HEK293T (cell line): ENCODE results near the gene PFN4.
"Not testable (repeated sequence)": the region's sequence is repeated elsewhere in the genome, so short reads cannot be mapped to it uniquely, and the experiment has no call there.

Experiments used
- CTCF ChIA-PET: fragments of 350-600 bp; formaldehyde crosslinking; extraction: SDS; loops from one replicate; lab custom pipeline; 2021; ENCODE audit warnings: antibody characterized with exemption, inconsistent platforms; lab: Yijun Ruan, JAX
- POLR2A ChIA-PET: fragments of 350-600 bp; formaldehyde crosslinking; extraction: SDS; loops from one replicate; lab custom pipeline; 2020; ENCODE audit warnings: antibody characterized with exemption, inconsistent platforms; lab: Yijun Ruan, JAX
- DNase-seq: peaks from one replicate; pipeline ENCODE4 v3.0.0; 2012; ENCODE audit warnings: mixed read lengths; ENCODE audit errors: extremely low spot score
- ARNT ChIP-seq: fragments of 450-650 bp; IDR thresholded peaks from 2 replicates; pipeline ENCODE4 v1.6.1; 2017; ENCODE audit warnings: mild to moderate bottlenecking
- BHLHE40 ChIP-seq: fragments of 450-650 bp; IDR thresholded peaks from 2 replicates; pipeline ENCODE4 v1.6.1; 2016; ENCODE audit warnings: mild to moderate bottlenecking, moderate library complexity, borderline replicate concordance
- CTBP1 ChIP-seq: fragments of 450-650 bp; IDR thresholded peaks from 2 replicates; pipeline ENCODE4 v1.6.1; 2016; ENCODE audit warnings: borderline replicate concordance
- ELF4 ChIP-seq: fragments of 450-650 bp; IDR thresholded peaks from 2 replicates; pipeline ENCODE4 v1.6.1; 2017; ENCODE audit warnings: antibody characterized with exemption
- FOXA1 ChIP-seq: fragments of 450-650 bp; IDR thresholded peaks from 2 replicates; pipeline ENCODE4 v1.6.1; 2016; ENCODE audit warnings: mild to moderate bottlenecking
- FOXK2 ChIP-seq: fragments of 450-650 bp; IDR thresholded peaks from 2 replicates; pipeline ENCODE4 v1.6.1; 2016; ENCODE audit warnings: mild to moderate bottlenecking
- FOXM1 ChIP-seq: fragments of 450-650 bp; IDR thresholded peaks from 2 replicates; pipeline ENCODE4 v1.6.1; 2017; ENCODE audit warnings: mild to moderate bottlenecking, borderline replicate concordance
- HDGF ChIP-seq: fragments of 450-650 bp; IDR thresholded peaks from 2 replicates; pipeline ENCODE4 v1.6.1; 2017; ENCODE audit warnings: antibody characterized with exemption, borderline replicate concordance
- L3MBTL2 ChIP-seq: fragments of 450-650 bp; conservative IDR thresholded peaks from 2 replicates; pipeline ENCODE4 v1.6.1; 2016; ENCODE audit warnings: mild to moderate bottlenecking
- LEF1 ChIP-seq: fragments of 450-650 bp; IDR thresholded peaks from 2 replicates; pipeline ENCODE4 v1.6.1; 2017; ENCODE audit warnings: mild to moderate bottlenecking, borderline replicate concordance
- NFRKB ChIP-seq: fragments of 450-650 bp; IDR thresholded peaks from 2 replicates; pipeline ENCODE4 v1.6.1; 2016; ENCODE audit warnings: mild to moderate bottlenecking, moderate library complexity
- PKNOX1 ChIP-seq: fragments of 450-650 bp; IDR thresholded peaks from 2 replicates; pipeline ENCODE4 v1.6.1; 2016
- SP1 ChIP-seq: fragments of 450-650 bp; IDR thresholded peaks from 2 replicates; pipeline ENCODE4 v1.6.1; 2017
- SUZ12 ChIP-seq: fragments of 450-650 bp; IDR thresholded peaks from 2 replicates; pipeline ENCODE4 v1.6.1; 2016; ENCODE audit warnings: mild to moderate bottlenecking
- TARDBP ChIP-seq: fragments of 450-650 bp; IDR thresholded peaks from 2 replicates; pipeline ENCODE4 v1.6.1; 2016
- ZNF384 ChIP-seq: fragments of 450-650 bp; IDR thresholded peaks from 2 replicates; pipeline ENCODE4 v1.6.1; 2016

PFN4 gene

DNA sequence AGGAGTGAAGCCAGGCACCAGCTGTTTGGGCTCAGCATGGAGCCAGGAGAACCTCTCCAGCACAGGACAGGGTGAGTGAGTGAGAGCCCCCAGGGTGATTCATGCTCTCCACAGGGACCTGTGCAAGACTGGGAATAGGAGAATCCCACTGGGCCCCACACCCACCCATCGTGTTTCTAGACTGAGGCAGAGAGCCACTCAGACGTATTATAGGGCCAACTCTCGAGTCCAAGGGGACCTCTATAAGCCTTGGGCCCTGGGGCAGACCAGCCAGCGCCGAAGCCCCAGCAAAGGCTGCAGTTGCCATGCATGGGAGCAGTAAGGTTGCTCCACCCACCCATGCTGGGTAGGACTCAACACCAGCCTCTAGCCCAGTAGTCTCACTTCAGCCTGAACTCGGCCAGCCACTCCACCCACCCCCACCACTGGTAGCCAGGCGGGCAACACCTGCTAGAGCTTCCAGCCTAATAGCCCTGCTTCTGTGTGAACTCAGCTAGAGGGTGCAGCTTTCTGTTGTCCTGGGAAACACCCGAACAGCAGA, 19.0 kb downstream of the PFN4 start:
- CTCF ChIA-PET: interaction anchor here (0.5 kb wide), 1 partner anchor 132 kb away, joined by 3 read pairs; no protein-coding TSS in a partner anchor
- POLR2A ChIA-PET: no interaction called here
- TF ChIP-seq BHLHE40 (no peak), HDGF (no peak), PKNOX1 (no peak), LEF1 (no peak), FOXA1 (no peak)
- no peak for DNase-seq

DNA sequence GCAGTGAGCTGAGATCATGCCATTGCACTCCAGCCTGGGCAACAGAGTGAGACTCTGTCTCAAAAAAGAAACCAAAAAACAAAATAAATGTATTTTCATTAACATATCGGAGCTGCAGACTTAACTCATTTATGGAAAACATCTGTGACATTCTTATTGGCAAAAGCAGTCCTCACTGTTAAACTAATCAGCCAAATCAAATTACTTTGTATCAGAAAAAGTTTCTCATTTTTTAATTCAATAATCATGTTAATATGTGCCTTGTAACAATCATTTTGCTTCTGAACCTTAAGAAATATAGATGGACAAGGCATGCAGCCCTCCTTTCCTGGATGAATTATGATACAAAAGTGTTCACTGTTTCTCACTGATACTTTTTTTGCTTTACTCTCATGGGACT, 20.5 kb downstream of the PFN4 start:
- CTCF ChIA-PET: no interaction called here
- POLR2A ChIA-PET: no interaction called here
- no peak for TF ChIP-seq BHLHE40
- no peak for TF ChIP-seq PKNOX1
- TF ChIP-seq FOXM1: no peak
- no peak for TF ChIP-seq ZNF384
- TF ChIP-seq L3MBTL2: no peak
- no peak for TF ChIP-seq ELF4
- no peak for DNase-seq

DNA sequence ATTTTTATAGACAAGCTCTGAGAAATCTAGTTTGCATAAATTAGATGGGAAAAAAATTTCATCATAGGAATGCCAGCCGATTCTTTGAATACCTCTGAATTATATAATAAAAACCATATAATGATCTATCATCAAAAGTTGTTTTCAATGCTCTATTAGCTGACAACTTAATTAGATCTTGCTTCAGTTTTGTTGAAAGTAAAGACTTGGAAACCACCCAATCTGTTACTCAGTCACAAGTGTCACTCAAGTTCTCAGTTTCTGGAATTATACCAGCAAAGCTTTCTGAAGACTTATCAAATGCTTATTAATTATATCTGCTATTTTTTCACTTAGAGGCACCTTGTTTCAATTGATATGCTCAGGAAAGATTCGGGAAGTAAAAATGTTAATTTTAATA, 21.1 kb downstream of the PFN4 start:
- ChIA-PET CTCF (no interaction called here), POLR2A (no interaction called here)
- TF ChIP-seq L3MBTL2 (no peak), ELF4 (no peak), FOXK2 (no peak), CTBP1 (no peak), PKNOX1 (no peak), BHLHE40 (no peak), LEF1 (no peak), FOXA1 (no peak), ZNF384 (no peak)
- no peak for DNase-seq

- CTCF ChIA-PET, DNase-seq, POLR2A ChIA-PET: not testable (repeated sequence)
These were observed 22.4 kb downstream of the PFN4 start for GRCh38 chr2:24100732-24101131.

- POLR2A ChIA-PET, DNase-seq: not testable (repeated sequence)
- CTCF ChIA-PET: interaction anchor here (1.2 kb wide), 1 partner anchor 11 kb away, joined by 5 read pairs; the partner anchor contains the start of gene TP53I3
These were observed 27.9 kb downstream of the PFN4 start for GRCh38 chr2:24095171-24095677.

DNA sequence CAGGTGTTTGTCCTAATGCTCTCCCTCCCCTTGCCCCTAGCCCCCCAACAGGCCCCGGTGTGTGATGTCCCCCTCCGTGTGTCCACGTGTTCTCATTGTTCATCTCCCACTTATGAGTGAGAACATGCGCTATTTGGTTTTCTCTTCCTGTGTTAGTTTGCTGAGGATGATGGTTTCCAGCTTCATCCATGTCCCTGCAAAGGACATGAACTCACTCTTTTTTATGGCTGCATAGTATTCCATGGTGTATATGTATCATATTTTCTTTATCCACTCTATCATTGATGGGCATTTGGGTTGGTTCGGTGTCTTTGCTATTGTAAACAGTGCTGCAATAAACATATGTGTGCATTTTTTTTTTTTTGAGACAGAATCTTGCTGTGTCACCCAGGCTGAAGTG, 29.9 kb downstream of the PFN4 start:
- CTCF ChIA-PET, POLR2A ChIA-PET: not testable (repeated sequence)

DNA sequence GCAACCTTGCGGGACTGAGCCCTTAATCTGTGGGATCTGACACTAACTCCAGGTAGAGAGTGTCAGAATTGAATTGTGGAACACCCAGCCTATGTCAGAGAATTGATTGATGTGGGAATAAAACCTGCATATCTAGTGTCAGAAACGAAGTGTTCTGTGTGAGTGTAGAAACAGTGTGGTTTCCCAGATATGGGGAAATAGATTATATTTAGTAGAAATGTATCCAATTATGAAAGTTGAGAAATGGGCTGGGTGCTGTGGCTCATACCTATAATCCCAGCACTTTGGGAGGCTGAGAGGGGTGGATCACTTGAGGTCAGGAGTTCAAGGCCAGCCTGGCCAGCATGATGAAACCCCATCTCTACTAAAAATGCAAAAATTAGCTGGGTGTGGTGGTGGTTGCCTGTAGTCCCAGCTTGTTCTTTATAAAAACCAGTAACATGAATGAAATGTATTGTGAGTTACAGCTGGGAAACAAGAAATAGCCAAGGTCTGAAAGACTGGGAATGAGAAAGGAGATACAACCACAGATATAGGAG, 34.2 kb downstream of the PFN4 start:
- POLR2A ChIA-PET: no interaction called here
- DNase-seq: no peak
- TF ChIP-seq SP1 (no peak), L3MBTL2 (no peak), TARDBP (no peak), FOXK2 (no peak), ARNT (no peak), FOXM1 (no peak), FOXA1 (no peak), ELF4 (no peak), LEF1 (no peak), HDGF (no peak), NFRKB (no peak), PKNOX1 (no peak), ZNF384 (no peak), CTBP1 (no peak), BHLHE40 (no peak), SUZ12 (no peak)
- CTCF ChIA-PET: no interaction called here

More for the DNA sequence above, 29.9 kb downstream of the PFN4 start:
- not testable (repeated sequence) for DNase-seq
